Right hindlimb (tissue), 1 donor: ENCODE data around the gene CNTN2.

Experiments
- DNase-seq: peaks from one replicate; pipeline ENCODE4 v3.0.0-alpha.2; 2018

CNTN2 gene

GRCh38 chr1:205075642-205076155 is 32.7 kb downstream of the CNTN2 start:
- no peak for DNase-seq

GRCh38 chr1:205076245-205076761 is 33.3 kb downstream of the CNTN2 start:
- no peak for DNase-seq

GRCh38 chr1:205077158-205077933 is 34.3 kb downstream of the CNTN2 start:
- no peak for DNase-seq

DNA sequence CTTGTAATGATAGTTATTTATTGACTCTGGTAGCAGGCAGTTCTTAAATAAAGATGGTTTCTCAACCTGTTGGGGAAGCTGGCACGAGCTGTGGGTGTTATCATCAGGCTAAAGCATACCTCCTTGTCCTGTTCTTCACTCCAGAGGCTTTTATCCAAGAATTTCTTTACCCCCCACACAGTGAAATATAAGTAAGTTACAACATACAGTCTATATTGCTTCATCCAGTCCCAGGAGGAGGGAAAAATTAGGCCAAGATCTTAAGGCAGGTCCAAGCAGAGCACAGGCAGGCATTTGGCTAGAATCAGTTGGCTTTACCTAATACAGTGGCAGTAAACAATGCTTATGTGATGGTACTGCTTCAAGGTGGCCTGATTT is 34.9 kb downstream of the CNTN2 start:
- no peak for DNase-seq

- no peak for DNase-seq
These were observed 39.4 kb downstream of the CNTN2 start for GRCh38 chr1:205082431-205082830.

DNA sequence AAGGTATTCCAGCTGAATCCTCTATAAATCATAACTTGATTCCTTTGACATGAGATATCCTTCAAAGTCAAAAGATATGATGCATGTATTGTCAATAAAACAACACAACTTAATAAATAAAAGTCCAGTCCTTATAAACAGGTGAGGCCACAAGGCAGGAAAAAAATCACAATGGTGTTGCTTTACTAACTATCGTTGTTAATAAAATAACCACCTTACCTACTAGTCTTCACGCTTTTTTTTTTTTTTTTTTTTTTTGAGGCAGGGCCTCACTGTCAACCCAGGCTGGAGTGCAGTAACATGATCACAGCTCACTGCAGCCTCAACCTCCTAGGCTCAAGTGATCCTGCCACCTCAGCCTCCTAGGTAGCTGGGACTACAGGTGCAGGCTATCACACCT is 41.3 kb downstream of the CNTN2 start, which contains the start of gene TMEM81:
Gene TMEM81 (minus strand): TSS at position 101 of the 400 bp plus-strand sequence. CDS start 140 bp downstream, outside the sequence.
- no peak for DNase-seq

GRCh38 chr1:205088341-205088740 is 45.3 kb downstream of the CNTN2 start:
- no peak for DNase-seq

- no peak for DNase-seq
These were observed 48.2 kb downstream of the CNTN2 start for GRCh38 chr1:205091043-205091740.

DNA sequence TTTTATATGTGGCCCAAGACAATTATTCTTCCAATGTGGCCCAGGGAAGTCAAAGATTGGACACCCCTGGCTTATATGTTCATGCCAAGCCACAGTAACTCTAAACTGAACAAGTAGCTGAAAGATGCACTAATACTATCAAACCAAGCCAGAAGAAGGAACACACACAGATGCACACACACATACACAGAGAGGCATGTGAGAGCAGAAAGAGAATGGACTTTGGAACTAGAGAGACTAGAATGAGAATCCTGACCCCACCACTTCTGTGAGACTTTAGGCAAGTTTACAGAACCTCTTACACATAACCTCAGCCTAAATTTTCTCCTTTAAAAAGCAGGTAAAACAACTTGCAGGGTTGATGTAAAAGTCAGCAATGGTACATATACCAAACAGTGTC is 52.4 kb downstream of the CNTN2 start:
- no peak for DNase-seq

DNA sequence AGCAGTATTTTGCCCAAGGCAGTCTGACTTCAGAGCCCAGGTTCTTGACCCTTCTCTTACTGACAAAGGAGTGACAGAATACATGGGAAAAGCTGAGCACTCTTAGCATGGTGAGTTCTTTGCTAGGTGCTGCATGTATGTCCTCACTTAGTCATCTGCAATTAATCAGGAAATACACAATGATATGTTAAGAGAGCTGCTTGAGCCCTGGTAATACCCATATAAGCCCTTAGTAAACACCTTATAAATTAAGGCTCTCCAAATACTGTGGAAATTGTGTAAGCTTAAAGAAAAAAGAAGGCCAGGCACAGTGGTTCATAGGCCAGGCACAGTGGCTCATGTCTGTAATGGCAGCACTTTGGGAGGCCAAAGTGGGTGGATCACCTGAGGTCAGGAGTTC is 55.2 kb downstream of the CNTN2 start:
- no peak for DNase-seq

- no peak for DNase-seq
These were observed 59.4 kb downstream of the CNTN2 start for GRCh38 chr1:205102404-205102803.

DNA sequence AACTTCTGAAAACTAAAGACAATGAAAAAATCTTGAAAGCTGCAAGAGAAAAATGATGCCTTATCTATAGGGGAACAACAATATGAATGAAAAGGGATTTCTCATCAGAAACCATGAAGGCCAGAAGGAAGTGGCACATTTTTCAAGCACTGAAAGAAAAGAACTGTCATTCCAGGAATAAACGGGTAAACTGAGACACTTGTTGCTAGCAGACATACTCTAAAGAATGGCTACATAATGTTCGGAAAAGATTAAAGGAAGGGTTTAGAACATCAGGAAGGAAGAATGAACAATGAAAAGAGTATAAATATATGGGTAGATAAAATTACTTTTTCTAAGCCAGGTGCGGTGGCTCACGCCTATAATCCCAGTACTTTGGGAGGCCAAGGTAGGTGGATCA is 64.3 kb downstream of the CNTN2 start:
- no peak for DNase-seq

GRCh38 chr1:205108464-205108863 is 65.5 kb downstream of the CNTN2 start:
- DNase-seq: no peak

DNA sequence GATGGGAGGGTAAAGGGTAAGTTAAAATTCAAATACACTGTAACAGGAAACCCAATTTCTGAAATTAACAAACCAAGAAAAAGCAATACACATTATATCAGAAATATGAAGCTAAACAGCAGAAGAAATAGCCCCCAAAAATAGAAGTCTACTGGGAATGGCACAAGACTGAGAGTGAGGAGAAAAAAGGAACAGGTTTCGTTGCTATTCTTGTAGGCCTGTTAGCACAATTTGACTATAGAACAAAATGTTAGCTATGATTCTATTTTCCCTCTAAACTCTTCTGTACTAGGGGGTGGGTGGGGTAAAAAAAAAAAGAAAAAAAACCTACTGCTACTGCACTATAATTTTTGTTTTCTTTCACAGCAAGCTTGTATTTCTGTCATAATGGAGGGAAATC is 66.3 kb downstream of the CNTN2 start:
- no peak for DNase-seq

- DNase-seq: no peak
These were observed 66.7 kb downstream of the CNTN2 start for GRCh38 chr1:205109711-205110110.

DNA sequence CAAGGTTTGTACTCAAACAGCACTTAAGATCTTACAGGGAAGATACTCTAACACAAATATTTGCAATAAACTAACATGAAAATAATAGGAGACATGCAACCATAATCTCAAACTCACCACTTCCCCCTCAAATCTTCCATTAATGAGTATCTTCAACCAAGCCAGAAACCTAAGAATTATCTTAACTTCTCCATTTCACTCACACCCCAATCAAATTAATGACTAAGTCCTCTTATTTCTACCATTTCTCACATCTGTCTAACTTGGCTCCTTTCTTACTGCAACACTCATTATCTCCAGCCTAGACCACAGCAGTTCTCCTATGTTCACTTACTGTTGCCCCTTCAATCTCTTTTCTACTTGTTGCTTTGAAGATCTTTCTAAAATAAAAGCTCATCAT is 68.3 kb downstream of the CNTN2 start:
- DNase-seq: no peak

- no peak for DNase-seq
These were observed 75.7 kb downstream of the CNTN2 start for GRCh38 chr1:205118752-205119151.

GRCh38 chr1:205121660-205122488 is 78.9 kb downstream of the CNTN2 start, which contains the start of gene RBBP5:
RBBP5 (minus strand) TSS chr1:205121978; CDS start chr1:205121873, 105 bp downstream.
- DNase-seq: peak; percentile 97

DNA sequence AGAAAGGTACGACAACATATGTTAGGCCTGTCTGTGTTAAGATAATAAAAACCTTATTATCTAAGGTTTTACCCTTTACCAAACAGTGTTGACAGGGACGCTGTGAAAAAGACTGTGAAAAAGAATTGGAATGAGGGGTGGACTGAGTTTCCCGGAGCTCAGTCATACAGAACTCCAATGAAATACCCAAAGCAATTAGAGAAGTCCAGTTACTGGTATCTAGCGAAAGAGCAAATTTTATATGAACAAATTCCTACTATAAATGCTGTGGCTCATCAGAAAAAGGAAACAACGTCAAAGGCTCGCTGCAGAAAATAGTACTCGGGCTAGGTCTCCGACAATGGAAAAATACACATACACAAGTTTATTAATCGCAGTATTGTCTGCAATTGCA is 79.5 kb downstream of the CNTN2 start:
- no peak for DNase-seq

GRCh38 chr1:205124726-205125125 is 81.7 kb downstream of the CNTN2 start:
- DNase-seq: no peak

GRCh38 chr1:205127646-205128045 is 84.6 kb downstream of the CNTN2 start:
- no peak for DNase-seq
